Measurements from ENCODE around the gene ENTPD5.

ENTPD5 gene

GRCh38 chr14:74018586-74019407, at the start of gene ENTPD5, which contains the start of gene BBOF1:
TSS of gene ENTPD5 (minus strand) at chr14:74019288. CDS start at chr14:73988102, 31,186 bp downstream.
TSS of gene BBOF1 (plus strand) at chr14:74019349. CDS start at chr14:74019479, 130 bp downstream.
- TF ChIP-seq CTCF (IDR thresholded peaks at IDR 0.05; ENCODE audit: insufficient read depth, low read depth, low read length, missing control alignments) = no peak
- peak within 1 kb of the TSS; percentile 87 for H3K4me3 ChIP-seq (ENCODE audit: low read depth, low read length)
- DNase-seq (ENCODE audit: low read depth) = peak; percentile 88

- TF ChIP-seq CTCF (IDR thresholded peaks at IDR 0.05; ENCODE audit: insufficient read depth, low read depth, low read length, missing control alignments) = no peak
- DNase-seq (ENCODE audit: low read depth) = no peak
- no peak overlapping the region for H3K4me3 ChIP-seq (ENCODE audit: low read depth, low read length)
Observed at GRCh38 chr14:74065746-74066575, 46.9 kb upstream of the ENTPD5 start.

- DNase-seq (ENCODE audit: low read depth) = no peak
- no peak overlapping the region for H3K4me3 ChIP-seq (ENCODE audit: low read depth, low read length)
- TF ChIP-seq CTCF (IDR thresholded peaks at IDR 0.05; ENCODE audit: insufficient read depth, low read depth, low read length, missing control alignments) = no peak
Observed at GRCh38 chr14:74064883-74065282, 45.8 kb upstream of the ENTPD5 start.

- no peak overlapping the region for H3K4me3 ChIP-seq (ENCODE audit: low read depth, low read length)
- TF ChIP-seq CTCF (IDR thresholded peaks at IDR 0.05; ENCODE audit: insufficient read depth, low read depth, low read length, missing control alignments) = no peak
- DNase-seq (ENCODE audit: low read depth) = no peak
Observed at GRCh38 chr14:74064426-74064825, 45.3 kb upstream of the ENTPD5 start.

GRCh38 chr14:74062809-74063150, 43.7 kb upstream of the ENTPD5 start:
- DNase-seq (ENCODE audit: low read depth) = no peak
- TF ChIP-seq CTCF (IDR thresholded peaks at IDR 0.05; ENCODE audit: insufficient read depth, low read depth, low read length, missing control alignments) = no peak
- H3K4me3 ChIP-seq (ENCODE audit: low read depth, low read length) = no peak overlapping the region

GRCh38 chr14:74049876-74050495, 30.9 kb upstream of the ENTPD5 start:
- DNase-seq (ENCODE audit: low read depth) = no peak
- no peak overlapping the region for H3K4me3 ChIP-seq (ENCODE audit: low read depth, low read length)
- TF ChIP-seq CTCF (IDR thresholded peaks at IDR 0.05; ENCODE audit: insufficient read depth, low read depth, low read length, missing control alignments) = no peak

Measured in GM12865 (cell line).